GM19025 (cell line): ENCODE measurements around the gene SYT12.
"Not testable (repeated sequence)": the region's sequence is repeated elsewhere in the genome, so short reads cannot be mapped to it uniquely, and the experiment has no call there.

ENCODE experiments used
- ATAC-seq: cut with Tn5 transposase; IDR thresholded peaks from one replicate; pipeline ENCODE4 v1.9.1; 2021; ENCODE audit warnings: mild to moderate bottlenecking, low read depth, moderate library complexity; ENCODE audit not compliant: unreplicated experiment

SYT12 gene

GRCh38 chr11:67022961-67023956 lies at the start of gene SYT12:
Gene SYT12, plus strand, starts transcription at chr11:67023134. Its CDS starts 7,011 bp downstream, at chr11:67030145.
- ATAC-seq: no peak

- ATAC-seq: no peak
Observed at GRCh38 chr11:66973956-66974580, 48.9 kb upstream of the SYT12 start.

GRCh38 chr11:66974724-66975404 lies 48.1 kb upstream of the SYT12 start, which contains the start of gene C11orf86:
Gene C11orf86, plus strand, starts transcription at chr11:66975304. Its CDS starts 59 bp downstream, at chr11:66975363.
- no peak for ATAC-seq

GRCh38 chr11:66975405-66976027 lies 47.4 kb upstream of the SYT12 start:
- no peak for ATAC-seq

- ATAC-seq: no peak
Observed at GRCh38 chr11:66976028-66976467, 46.9 kb upstream of the SYT12 start.

GRCh38 chr11:66976925-66977324 lies 46.0 kb upstream of the SYT12 start:
- no peak for ATAC-seq

- no peak for ATAC-seq
Observed at GRCh38 chr11:66978229-66978628, 44.7 kb upstream of the SYT12 start.

- no peak for ATAC-seq
Observed at GRCh38 chr11:66978717-66979116, 44.2 kb upstream of the SYT12 start.

- ATAC-seq: no peak
Observed at GRCh38 chr11:66979336-66979980, 43.5 kb upstream of the SYT12 start.

GRCh38 chr11:66981976-66982578 lies 40.9 kb upstream of the SYT12 start:
- no peak for ATAC-seq

- no peak for ATAC-seq
Observed at GRCh38 chr11:66983275-66983924, 39.5 kb upstream of the SYT12 start.

GRCh38 chr11:66985508-66986177 lies 37.3 kb upstream of the SYT12 start:
- ATAC-seq: no peak

GRCh38 chr11:66986178-66986545 lies 36.8 kb upstream of the SYT12 start:
- no peak for ATAC-seq

GRCh38 chr11:66987158-66987620 lies 35.7 kb upstream of the SYT12 start:
- ATAC-seq: no peak

- ATAC-seq: no peak
Observed at GRCh38 chr11:66987924-66988637, 34.9 kb upstream of the SYT12 start.

- not testable (repeated sequence) for ATAC-seq
Observed at GRCh38 chr11:66988741-66989140, 34.2 kb upstream of the SYT12 start.

- ATAC-seq: not testable (repeated sequence)
Observed at GRCh38 chr11:66989360-66989759, 33.6 kb upstream of the SYT12 start.

- ATAC-seq: no peak
Observed at GRCh38 chr11:66992041-66992440, 30.9 kb upstream of the SYT12 start.
